Coronary artery (tissue), 2 donors: ENCODE data around the gene STRADA.

Source experiments
- DNase-seq: peaks from one replicate; pipeline ENCODE4 v3.0.0-alpha.2; 2017; ENCODE audit warnings: low spot score
- H3K27ac ChIP-seq, 2 donors: fragments of 200-600 bp; sonication (generic); one replicate each; pipeline ENCODE4 v1.5.1; 2016 to 2019
- H3K4me3 ChIP-seq: fragments of 200-600 bp; sonication (generic); 2 replicates; pipeline ENCODE4 v1.5.1; 2016; ENCODE audit warnings: mild to moderate bottlenecking, moderate library complexity
- TF ChIP-seq, protein P1 (sequence below): fragments of 200-600 bp; sonication (generic); IDR thresholded peaks from one replicate; pipeline ENCODE4 v1.5.1; 2019; ENCODE audit warnings: antibody characterized with exemption

The STRADA gene

DNA sequence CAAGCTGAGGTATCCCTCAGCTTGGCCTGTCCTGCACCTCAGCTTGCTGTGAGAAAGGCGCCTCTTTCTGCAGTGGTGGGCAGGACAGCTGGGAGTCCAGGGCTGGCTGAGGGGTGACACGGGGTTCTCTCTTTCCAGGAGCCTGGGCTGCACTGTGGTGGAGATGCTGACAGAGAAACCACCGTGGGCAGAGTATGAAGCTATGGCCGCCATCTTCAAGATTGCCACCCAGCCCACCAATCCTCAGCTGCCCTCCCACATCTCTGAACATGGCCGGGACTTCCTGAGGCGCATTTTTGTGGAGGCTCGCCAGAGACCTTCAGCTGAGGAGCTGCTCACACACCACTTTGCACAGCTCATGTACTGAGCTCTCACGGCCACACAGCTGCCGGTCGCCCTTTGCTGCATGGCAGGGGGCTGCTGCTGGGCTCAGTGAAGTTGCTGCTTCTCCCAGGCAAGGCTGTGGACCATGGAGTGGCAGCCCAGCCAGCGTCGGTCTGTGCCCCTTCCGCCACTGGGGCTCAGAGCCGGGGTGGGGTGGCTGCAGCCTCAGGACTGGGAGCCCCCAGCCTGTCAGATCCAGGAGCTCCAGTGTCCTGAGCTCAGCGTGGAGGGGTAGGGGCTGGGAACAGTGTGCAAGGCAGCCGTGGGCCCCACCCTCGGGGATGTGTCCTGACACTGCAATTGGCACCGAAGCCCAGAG, 48.0 kb downstream of the STRADA start:
- H3K27ac ChIP-seq: no peak overlapping the region
- TF ChIP-seq, protein P1, sequence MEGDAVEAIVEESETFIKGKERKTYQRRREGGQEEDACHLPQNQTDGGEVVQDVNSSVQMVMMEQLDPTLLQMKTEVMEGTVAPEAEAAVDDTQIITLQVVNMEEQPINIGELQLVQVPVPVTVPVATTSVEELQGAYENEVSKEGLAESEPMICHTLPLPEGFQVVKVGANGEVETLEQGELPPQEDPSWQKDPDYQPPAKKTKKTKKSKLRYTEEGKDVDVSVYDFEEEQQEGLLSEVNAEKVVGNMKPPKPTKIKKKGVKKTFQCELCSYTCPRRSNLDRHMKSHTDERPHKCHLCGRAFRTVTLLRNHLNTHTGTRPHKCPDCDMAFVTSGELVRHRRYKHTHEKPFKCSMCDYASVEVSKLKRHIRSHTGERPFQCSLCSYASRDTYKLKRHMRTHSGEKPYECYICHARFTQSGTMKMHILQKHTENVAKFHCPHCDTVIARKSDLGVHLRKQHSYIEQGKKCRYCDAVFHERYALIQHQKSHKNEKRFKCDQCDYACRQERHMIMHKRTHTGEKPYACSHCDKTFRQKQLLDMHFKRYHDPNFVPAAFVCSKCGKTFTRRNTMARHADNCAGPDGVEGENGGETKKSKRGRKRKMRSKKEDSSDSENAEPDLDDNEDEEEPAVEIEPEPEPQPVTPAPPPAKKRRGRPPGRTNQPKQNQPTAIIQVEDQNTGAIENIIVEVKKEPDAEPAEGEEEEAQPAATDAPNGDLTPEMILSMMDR: no peak
- no peak overlapping the region for H3K4me3 ChIP-seq
- no peak for DNase-seq

DNA sequence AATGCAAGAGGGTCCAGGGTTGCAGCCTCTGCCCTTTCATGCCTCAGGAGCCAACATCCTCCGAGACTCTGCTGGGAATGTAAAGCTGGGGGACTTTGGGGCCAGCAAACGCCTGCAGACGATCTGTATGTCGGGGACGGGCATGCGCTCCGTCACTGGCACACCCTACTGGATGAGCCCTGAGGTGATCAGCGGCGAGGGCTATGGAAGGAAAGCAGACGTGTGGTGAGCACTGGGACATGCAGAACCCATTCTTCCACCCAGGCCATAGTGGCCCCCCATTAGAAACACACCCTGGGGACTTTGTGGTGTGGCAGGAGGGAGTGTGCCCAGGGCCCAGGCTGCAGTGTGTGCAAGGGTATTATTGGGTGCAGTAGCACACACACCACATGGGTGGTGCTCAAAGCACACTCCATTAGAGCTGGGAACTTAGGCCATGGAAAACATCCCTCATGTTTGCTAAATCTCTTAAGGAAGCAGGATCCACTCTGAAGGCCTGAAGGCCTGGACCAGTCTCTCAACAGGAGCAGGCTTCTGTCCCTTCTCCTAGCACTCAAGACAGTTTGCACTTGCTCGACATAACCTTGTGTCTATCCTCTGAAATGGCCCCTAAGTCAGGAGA, 49.3 kb downstream of the STRADA start:
- H3K4me3 ChIP-seq: no peak overlapping the region
- H3K27ac ChIP-seq: no peak overlapping the region
- DNase-seq: no peak
- TF ChIP-seq, protein P1: no peak

- Histone ChIP-seq H3K4me3 (no peak overlapping the region), H3K27ac (no peak overlapping the region)
- TF ChIP-seq, protein P1: no peak
- no peak for DNase-seq
Measured at GRCh38 chr17:63689479-63689878, 52.1 kb downstream of the STRADA start.

- no peak for DNase-seq
- TF ChIP-seq, protein P1: no peak
- Histone ChIP-seq H3K27ac (no peak overlapping the region), H3K4me3 (no peak overlapping the region)
Measured at GRCh38 chr17:63688396-63689020, 53.1 kb downstream of the STRADA start.

- TF ChIP-seq, protein P1: no peak
- H3K27ac ChIP-seq: no peak overlapping the region
- no peak for DNase-seq
- H3K4me3 ChIP-seq: no peak overlapping the region
Measured at GRCh38 chr17:63686138-63686685, 55.4 kb downstream of the STRADA start.

DNA sequence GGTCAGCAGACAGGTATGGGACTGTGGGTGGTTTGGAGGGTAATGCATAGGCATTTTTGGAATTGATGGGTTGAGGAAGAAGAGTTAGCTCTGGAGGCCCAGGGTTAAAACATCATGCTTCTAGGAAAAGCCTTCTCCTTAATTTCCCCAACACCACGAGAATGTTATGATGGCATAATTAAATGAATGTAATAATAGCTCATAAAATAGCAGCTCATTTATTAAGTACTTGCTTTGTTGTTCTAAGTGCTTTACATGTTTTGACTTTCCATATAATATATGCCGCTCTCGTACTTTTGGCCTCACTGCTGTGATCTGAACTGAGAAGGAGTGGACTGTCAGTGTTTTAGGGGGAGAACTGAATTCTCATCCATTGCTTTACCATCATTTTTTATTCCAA, 56.0 kb downstream of the STRADA start:
- no peak for DNase-seq
- TF ChIP-seq, protein P1: no peak
- Histone ChIP-seq H3K4me3 (no peak overlapping the region), H3K27ac (no peak overlapping the region)
